Heart left ventricle (tissue), 13 donors: ENCODE results near the gene CENPC.

Source experiments
- POLR2A ChIP-seq, 2 donors: fragments of 450-650 bp; IDR thresholded peaks; one replicate each; pipeline ENCODE4 v1.6.1; 2017; ENCODE audit warnings: antibody characterized with exemption in 2 of 2, mild to moderate bottlenecking in 2 of 2, moderate library complexity in 2 of 2
- TF ChIP-seq, protein P1 (sequence below), 12 donors: fragments of 200-600 bp; sonication (generic) in 4 of 12; IDR thresholded peaks; one replicate each; pipeline versions ENCODE4 v1.5.0 to v1.8.0; 2018 to 2022; ENCODE audit warnings: antibody characterized with exemption in 12 of 12, mild to moderate bottlenecking in 5 of 12
- donor health status: ischemic (EF 13 %, LVEDD 7.1; RV severe dilation, severe dysfunction).
- donor health status: DM: no; HTN: yes; CAD: no.
- donor health status: DM: no; HTN: no; CAD: no.
- donor health status: ischemic (EF 25% LVEDD 6.9; RV normal size, moderate dysfunction).
- donor health status: ischemic (EF 25% LVEDD 5.7; RV mildly dilated, moderate dysfunction).
- donor health status: ischemic (EF 35%, LVEDD 5.7; RV mildly dilated, moderate dysfunction).
- donor health status: nonischemic (EF 11% LVEDD 7.7; RV severe dilation, severe dysfunction).
- donor health status: DM: yes; HTN: yes; CAD: no.
- donor health status: PGD.
- donor health status: ischemic (EF 29% LVEDD 5.4; RV normal size, mild dysfunction).
- donor health status: nonischemic (EF 23%, LVEDD 6.1; RV moderate dilation, normal function).

DNA sequence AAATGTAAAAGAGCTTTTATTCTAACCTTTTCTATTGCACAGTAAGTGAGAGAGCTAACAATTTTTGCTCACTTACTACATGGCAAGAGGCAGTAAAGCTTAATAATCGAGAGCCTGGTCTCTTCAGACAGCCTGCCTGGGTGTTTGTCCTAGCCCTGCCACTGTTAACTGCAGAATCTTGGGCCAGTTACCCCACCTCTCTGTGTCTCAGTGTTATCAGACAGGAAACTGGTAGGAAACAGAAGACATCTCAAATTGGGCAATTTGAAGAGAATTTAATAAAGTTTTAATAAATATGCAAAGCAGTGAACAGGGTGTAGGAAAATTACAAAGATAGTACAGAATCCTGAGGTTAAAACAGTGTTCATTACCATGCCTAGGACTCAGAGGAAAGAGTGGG lies 26.7 kb upstream of the CENPC start:
- TF ChIP-seq, protein P1, sequence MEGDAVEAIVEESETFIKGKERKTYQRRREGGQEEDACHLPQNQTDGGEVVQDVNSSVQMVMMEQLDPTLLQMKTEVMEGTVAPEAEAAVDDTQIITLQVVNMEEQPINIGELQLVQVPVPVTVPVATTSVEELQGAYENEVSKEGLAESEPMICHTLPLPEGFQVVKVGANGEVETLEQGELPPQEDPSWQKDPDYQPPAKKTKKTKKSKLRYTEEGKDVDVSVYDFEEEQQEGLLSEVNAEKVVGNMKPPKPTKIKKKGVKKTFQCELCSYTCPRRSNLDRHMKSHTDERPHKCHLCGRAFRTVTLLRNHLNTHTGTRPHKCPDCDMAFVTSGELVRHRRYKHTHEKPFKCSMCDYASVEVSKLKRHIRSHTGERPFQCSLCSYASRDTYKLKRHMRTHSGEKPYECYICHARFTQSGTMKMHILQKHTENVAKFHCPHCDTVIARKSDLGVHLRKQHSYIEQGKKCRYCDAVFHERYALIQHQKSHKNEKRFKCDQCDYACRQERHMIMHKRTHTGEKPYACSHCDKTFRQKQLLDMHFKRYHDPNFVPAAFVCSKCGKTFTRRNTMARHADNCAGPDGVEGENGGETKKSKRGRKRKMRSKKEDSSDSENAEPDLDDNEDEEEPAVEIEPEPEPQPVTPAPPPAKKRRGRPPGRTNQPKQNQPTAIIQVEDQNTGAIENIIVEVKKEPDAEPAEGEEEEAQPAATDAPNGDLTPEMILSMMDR (IDR thresholded peaks at IDR 0.05): no peak
- no peak for TF ChIP-seq POLR2A (IDR thresholded peaks at IDR 0.05)
